Liver (tissue), 9 donors: ENCODE measurements around the gene REEP1. TPM values are rescaled to one million over a fixed set of nuclear protein-coding genes. Genes with fewer than 3 reads are reported as not detected.

Source experiments
- DNase-seq: peaks from one replicate; pipeline ENCODE4 v3.0.0-alpha.2; 2017; ENCODE audit warnings: low spot score
- H3K27ac ChIP-seq, 2 donors: one replicate each; pipeline ENCODE4 v1.7.0; 2013; ENCODE audit warnings: inconsistent platforms in 2 of 2, low read length in 2 of 2, control low read depth in 1 of 2, low read depth in 1 of 2, mild to moderate bottlenecking in 1 of 2
- H3K27me3 ChIP-seq, 4 donors: one replicate each; pipeline versions ENCODE4 v1.6.1 to v1.7.0; 2013; ENCODE audit warnings: low read length in 3 of 4, inconsistent platforms in 1 of 4, mild to moderate bottlenecking in 1 of 4, moderate library complexity in 1 of 4; ENCODE audit not compliant: control insufficient read depth in 4 of 4, insufficient read depth in 4 of 4
- H3K36me3 ChIP-seq, 4 donors: one replicate each; pipeline versions ENCODE4 v1.6.1 to v1.7.0; 2013; ENCODE audit warnings: low read length in 3 of 4, mild to moderate bottlenecking in 3 of 4, low read depth in 1 of 4, moderate library complexity in 1 of 4; ENCODE audit not compliant: control insufficient read depth in 4 of 4, insufficient read depth in 3 of 4
- H3K4me1 ChIP-seq, 4 donors: one replicate each; pipeline versions ENCODE4 v1.6.1 to v1.7.0; 2013; ENCODE audit warnings: low read length in 3 of 4, mild to moderate bottlenecking in 3 of 4, moderate library complexity in 1 of 4; ENCODE audit not compliant: control insufficient read depth in 4 of 4, insufficient read depth in 4 of 4
- H3K4me3 ChIP-seq, 3 donors: one replicate each; pipeline versions ENCODE4 v1.6.1 to v1.7.0; 2013; ENCODE audit warnings: low read length in 3 of 3, control low read depth in 1 of 3, low read depth in 1 of 3, mild to moderate bottlenecking in 1 of 3
- H3K9ac ChIP-seq, 2 donors: one replicate each; pipeline ENCODE4 v1.7.0; 2013; ENCODE audit warnings: low read length in 2 of 2, mild to moderate bottlenecking in 2 of 2, moderate library complexity in 2 of 2, control low read depth in 1 of 2, low read depth in 1 of 2
- H3K9me3 ChIP-seq, 4 donors: one replicate each; pipeline versions ENCODE4 v1.6.1 to v1.7.0; 2013; ENCODE audit warnings: low read length in 3 of 4; ENCODE audit not compliant: control insufficient read depth in 4 of 4
- ATF3 ChIP-seq: IDR thresholded peaks from 2 replicates; pipeline ENCODE4 v1.6.1; 2016; ENCODE audit warnings: antibody characterized with exemption
- CTCF ChIP-seq: fragments of 150-350 bp; IDR thresholded peaks from 2 replicates; pipeline ENCODE4 v1.5.1; 2017; ENCODE audit warnings: improper control_type of control experiment, low read depth, low read length; ENCODE audit not compliant: missing input control
- EGR1 ChIP-seq, 2 donors: IDR thresholded peaks; 2 replicates each; pipeline ENCODE4 v1.6.1; 2016 to 2018; ENCODE audit warnings: antibody characterized with exemption in 2 of 2, low read depth in 2 of 2
- FOXA1 ChIP-seq: IDR thresholded peaks from 2 replicates; pipeline ENCODE4 v1.6.1; 2016; ENCODE audit warnings: antibody characterized with exemption
- GABPA ChIP-seq, 2 donors: IDR thresholded peaks in 1 of 2; conservative IDR thresholded peaks in 1 of 2; 2 replicates each; pipeline ENCODE4 v1.6.1; 2016; ENCODE audit warnings: antibody characterized with exemption in 2 of 2, mild to moderate bottlenecking in 1 of 2, moderate library complexity in 1 of 2
- HNF4A ChIP-seq, 2 donors: conservative IDR thresholded peaks; 2 replicates each; pipeline ENCODE4 v1.6.1; 2016; ENCODE audit warnings: antibody characterized with exemption in 2 of 2, mild to moderate bottlenecking in 2 of 2
- HNF4G ChIP-seq: IDR thresholded peaks from 2 replicates; pipeline ENCODE4 v1.6.1; 2016; ENCODE audit warnings: antibody characterized with exemption
- JUND ChIP-seq, 2 donors: IDR thresholded peaks; 2 replicates each; pipeline ENCODE4 v1.6.1; 2016; ENCODE audit warnings: antibody characterized with exemption in 2 of 2
- MAX ChIP-seq: IDR thresholded peaks from 2 replicates; pipeline ENCODE4 v1.6.1; 2016; ENCODE audit warnings: antibody characterized with exemption
- NR2F2 ChIP-seq: IDR thresholded peaks from 2 replicates; pipeline ENCODE4 v1.6.1; 2016; ENCODE audit warnings: antibody characterized with exemption
- RAD21 ChIP-seq, 2 donors: IDR thresholded peaks; 2 replicates each; pipeline ENCODE4 v1.6.1; 2016; ENCODE audit warnings: antibody characterized with exemption in 2 of 2, mild to moderate bottlenecking in 2 of 2
- RXRA ChIP-seq, 2 donors: IDR thresholded peaks; 2 replicates each; pipeline ENCODE4 v1.6.1; 2017 to 2018; ENCODE audit warnings: antibody characterized with exemption in 2 of 2, mild to moderate bottlenecking in 1 of 2
- SP1 ChIP-seq: IDR thresholded peaks from 2 replicates; pipeline ENCODE4 v1.6.1; 2018; ENCODE audit warnings: antibody characterized with exemption, mild to moderate bottlenecking
- TAF1 ChIP-seq: conservative IDR thresholded peaks from 2 replicates; pipeline ENCODE4 v1.6.1; 2016; ENCODE audit warnings: antibody characterized with exemption, mild to moderate bottlenecking
- YY1 ChIP-seq: IDR thresholded peaks from 2 replicates; pipeline ENCODE4 v1.6.1; 2016; ENCODE audit warnings: antibody characterized with exemption, mild to moderate bottlenecking
- ZBTB33 ChIP-seq: IDR thresholded peaks from 2 replicates; pipeline ENCODE4 v1.6.1; 2016; ENCODE audit warnings: antibody characterized with exemption
- WGBS: extraction: QIAGEN DNeasy Blood & Tissue Kit; methylation state at CpG from one replicate; pipeline ENCODE4 v1.1.7; 2013; 5-methylcytosine and 5-hydroxymethylcytosine counted together
- polyA plus RNA-seq, 2 donors: library from polyadenylated mRNA; stranded (reverse) in 1 of 2; unstranded in 1 of 2; fragments of 200-250 nt in 1 of 2; fragments of >200 nt in 1 of 2; fragmentation: Nextera tagmentation in 1 of 2; extraction: Ambion mirVana in 1 of 2; gene quantifications; one replicate each; pipeline versions ENCODE4 v1.2.1 to v1.2.3, GENCODE V29; 2013 to 2015
- total RNA-seq, 2 donors: library from RNA; depleted of rRNA; stranded (reverse); fragments of >200 nt; gene quantifications; one replicate each; pipeline ENCODE4 v1.2.3, GENCODE V29; 2014
- donor health status: healthy.
- donor health status: healthy.
- donor health status: healthy.
- donor health status: healthy.
- donor health status: healthy.

REEP1 gene
- total and polyA plus RNA-seq, 4 donors, result 0.46 to 1.7 (median 0.89) TPM

- Histone ChIP-seq H3K27me3 (no peaks in the 10 kb centered on the region), H3K4me1 (no peaks in the 10 kb centered on the region), H3K36me3 (no peaks in the 10 kb centered on the region), H3K4me3 (no peak overlapping the region), H3K9ac (no peak overlapping the region), H3K27ac (no peak overlapping the region), H3K9me3 (no peaks in the 10 kb centered on the region)
- no peak for TF ChIP-seq HNF4G
- peak; percentile 78 for TF ChIP-seq NR2F2
- no peak for DNase-seq
- WGBS, result 69% methylated on average over 3 of the region's 3 CpGs
These were observed 35.7 kb downstream of the REEP1 start for GRCh38 chr2:86301711-86302202.

- no peak for TF ChIP-seq YY1
- no peak for TF ChIP-seq HNF4A (conservative IDR thresholded peaks at IDR 0.05)
- no peak for TF ChIP-seq FOXA1
- no peak for TF ChIP-seq ATF3
- TF ChIP-seq ZBTB33, result no peak
- no peak for TF ChIP-seq HNF4G
- TF ChIP-seq SP1, result no peak
- TF ChIP-seq NR2F2, result no peak
- TF ChIP-seq RXRA (IDR thresholded peaks at IDR 0.05), result no peak
- no peak for TF ChIP-seq EGR1 (IDR thresholded peaks at IDR 0.05; ENCODE audit: low read depth in 2 of 2)
- TF ChIP-seq TAF1, result no peak
- Histone ChIP-seq H3K9ac (no peak overlapping the region), H3K4me3 (no peak overlapping the region), H3K4me1 (no peaks in the 10 kb centered on the region), H3K9me3 (no peaks in the 10 kb centered on the region), H3K27me3 (no peaks in the 10 kb centered on the region), H3K36me3 (no peaks in the 10 kb centered on the region), H3K27ac (no peak overlapping the region)
- WGBS, result 74% methylated on average over 6 of the region's 6 CpGs
- no peak for DNase-seq
These were observed 36.4 kb downstream of the REEP1 start for GRCh38 chr2:86301009-86301408.

GRCh38 chr2:86300496-86300895 is 36.9 kb downstream of the REEP1 start:
- H3K27me3 ChIP-seq, result no peaks in the 10 kb centered on the region
- 90% methylated on average over 3 of the region's 3 CpGs for WGBS
- no peak overlapping the region for H3K9ac ChIP-seq
- H3K36me3 ChIP-seq, result no peaks in the 10 kb centered on the region
- no peak for TF ChIP-seq EGR1 (IDR thresholded peaks at IDR 0.05; ENCODE audit: low read depth in 2 of 2)
- TF ChIP-seq HNF4G, result no peak
- no peak for TF ChIP-seq ATF3
- TF ChIP-seq JUND (IDR thresholded peaks at IDR 0.05), result no peak
- TF ChIP-seq SP1, result no peak
- TF ChIP-seq CTCF, result no peak
- no peak for TF ChIP-seq RAD21 (IDR thresholded peaks at IDR 0.05)
- no peak for TF ChIP-seq GABPA (IDR thresholded peaks at IDR 0.05 in 1 of 2, conservative IDR thresholded peaks at IDR 0.05 in 1 of 2)
- TF ChIP-seq YY1, result no peak
- no peak for TF ChIP-seq FOXA1
- TF ChIP-seq ZBTB33, result no peak
- no peak for TF ChIP-seq RXRA (IDR thresholded peaks at IDR 0.05)
- TF ChIP-seq MAX, result no peak
- no peak overlapping the region for H3K27ac ChIP-seq
- no peaks in the 10 kb centered on the region for H3K4me1 ChIP-seq
- H3K9me3 ChIP-seq, result no peaks in the 10 kb centered on the region
- DNase-seq, result no peak
- H3K4me3 ChIP-seq, result no peak overlapping the region
